ENCODE results near the gene TPST2. TPM values are rescaled to one million over a fixed set of nuclear protein-coding genes. Genes with fewer than 3 reads are reported as not detected.

TPST2 gene
- total and polyA plus RNA-seq, 9 of the 15 experiments (the other 6 are each of a cell fraction or from before 2014, with no cell fraction given), result 14.2 to 123 (median 60.1) TPM

- TF ChIP-seq REST (IDR thresholded peaks at IDR 0.05; ENCODE audit: borderline replicate concordance) (no peak; the same call in 1 of the 2 replicates), REST (CRISPR knock-in tag; IDR thresholded peaks at IDR 0.05; ENCODE audit: low read depth) (no peak), ZFX (CRISPR knock-in tag; IDR thresholded peaks at IDR 0.05) (no peak), ZNF224 (CRISPR knock-in tag; IDR thresholded peaks at IDR 0.05) (no peak), ZKSCAN3 (CRISPR knock-in tag; IDR thresholded peaks at IDR 0.05) (no peak), MXI1 (IDR thresholded peaks at IDR 0.05; ENCODE audit: low read depth, low read length) (no peak), USF1 (CRISPR knock-in tag; IDR thresholded peaks at IDR 0.05) (no peak), CSDE1 (IDR thresholded peaks at IDR 0.05) (no peak), JUND (IDR thresholded peaks at IDR 0.05; ENCODE audit: borderline replicate concordance, low read depth, low read length) (no peak), JUND (tag; IDR thresholded peaks at IDR 0.05; ENCODE audit: borderline replicate concordance, low read depth, low read length) (no peak), ZNF311 (CRISPR knock-in tag; IDR thresholded peaks at IDR 0.05) (no peak), TFAM (CRISPR knock-in tag; conservative IDR thresholded peaks at IDR 0.05) (no peak), RBFOX2 (IDR thresholded peaks at IDR 0.05; ENCODE audit: low read depth, low read length) (0 out of 2 replicates have a peak, but pooled peaks have one; percentile 16), ZNF282 (CRISPR knock-in tag; IDR thresholded peaks at IDR 0.05) (no peak), ZNF592 (IDR thresholded peaks at IDR 0.05) (peak; percentile 49)
These were observed 110.7 kb downstream of the TPST2 start (continued) for GRCh38 chr22:26479043-26479791.
